H1 (cell line): Measurements from ENCODE around the gene COMMD1. TPM values are rescaled to one million over a fixed set of nuclear protein-coding genes. Genes with fewer than 3 reads are reported as not detected.

Experiments
- EP300 ChIP-seq, 2 experiments: IDR thresholded peaks; 1 replicate in 1 of 2; 2 replicates in 1 of 2; pipeline ENCODE4 v1.6.1; 2011 to 2012; ENCODE audit warnings: low read depth in 2 of 2, low read length in 2 of 2, mild to moderate bottlenecking in 2 of 2, borderline replicate concordance in 1 of 2, inconsistent platforms in 1 of 2, moderate library complexity in 1 of 2
- polyA plus RNA-seq, 7 experiments: library from polyadenylated mRNA; depleted of rRNA in 3 of 7; stranded (reverse) in 5 of 7; unstranded in 2 of 7; fragments of >200 nt in 5 of 7; fragments of 200-250 nt in 2 of 7; gene quantifications; 1 replicate in 5 of 7; 2 replicates in 1 of 7; 4 replicates in 1 of 7; pipeline versions ENCODE4 v1.2.1 to v1.2.3, GENCODE V29; 2011 to 2013; ENCODE audit warnings: missing spikeins in 2 of 7, mixed read lengths in 2 of 7
- total RNA-seq: library from RNA; stranded (reverse); fragmentation: NEBNext Ultra II Directional; extraction: Animal tissue kit (Norgen Biotek cat#: 25700); gene quantifications from 2 replicates; pipeline ENCODE4 v1.2.1, GENCODE V29; 2021
- TF ChIP-seq, protein P1 (sequence below): fragments of 300-600 bp; sonication (generic); IDR thresholded peaks from 2 replicates; pipeline ENCODE4 v1.7.1; 2012; ENCODE audit warnings: low read length, moderate library complexity, mild to moderate bottlenecking, inconsistent platforms; ENCODE audit not compliant: insufficient replicate concordance

COMMD1 gene
- total and polyA plus RNA-seq, 2 of the 8 experiments (the other 6 are each of a cell fraction or from before 2014, with no cell fraction given) = 23.5 to 28.3 TPM

DNA sequence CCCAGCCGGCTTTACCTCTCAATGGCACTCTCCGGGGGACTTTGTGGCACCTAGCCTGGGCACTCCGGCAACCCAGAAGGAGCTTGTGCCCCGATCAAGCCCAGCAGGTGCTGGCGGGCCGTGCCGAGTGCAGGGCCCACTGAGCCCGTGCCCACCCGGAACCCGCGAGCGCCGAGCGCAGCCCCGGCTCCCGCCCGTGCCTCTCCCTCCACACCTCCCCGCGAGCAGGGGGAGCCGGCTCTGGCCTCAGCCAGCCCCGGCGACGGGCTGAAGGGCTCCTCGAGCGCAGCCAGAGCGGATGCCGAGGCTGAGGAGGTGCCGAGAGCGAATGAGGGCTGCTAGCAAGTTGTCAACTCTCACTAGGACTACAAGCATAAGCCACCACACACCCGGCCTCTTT lies 136.9 kb downstream of the COMMD1 start (continued):
- TF ChIP-seq, protein P1, sequence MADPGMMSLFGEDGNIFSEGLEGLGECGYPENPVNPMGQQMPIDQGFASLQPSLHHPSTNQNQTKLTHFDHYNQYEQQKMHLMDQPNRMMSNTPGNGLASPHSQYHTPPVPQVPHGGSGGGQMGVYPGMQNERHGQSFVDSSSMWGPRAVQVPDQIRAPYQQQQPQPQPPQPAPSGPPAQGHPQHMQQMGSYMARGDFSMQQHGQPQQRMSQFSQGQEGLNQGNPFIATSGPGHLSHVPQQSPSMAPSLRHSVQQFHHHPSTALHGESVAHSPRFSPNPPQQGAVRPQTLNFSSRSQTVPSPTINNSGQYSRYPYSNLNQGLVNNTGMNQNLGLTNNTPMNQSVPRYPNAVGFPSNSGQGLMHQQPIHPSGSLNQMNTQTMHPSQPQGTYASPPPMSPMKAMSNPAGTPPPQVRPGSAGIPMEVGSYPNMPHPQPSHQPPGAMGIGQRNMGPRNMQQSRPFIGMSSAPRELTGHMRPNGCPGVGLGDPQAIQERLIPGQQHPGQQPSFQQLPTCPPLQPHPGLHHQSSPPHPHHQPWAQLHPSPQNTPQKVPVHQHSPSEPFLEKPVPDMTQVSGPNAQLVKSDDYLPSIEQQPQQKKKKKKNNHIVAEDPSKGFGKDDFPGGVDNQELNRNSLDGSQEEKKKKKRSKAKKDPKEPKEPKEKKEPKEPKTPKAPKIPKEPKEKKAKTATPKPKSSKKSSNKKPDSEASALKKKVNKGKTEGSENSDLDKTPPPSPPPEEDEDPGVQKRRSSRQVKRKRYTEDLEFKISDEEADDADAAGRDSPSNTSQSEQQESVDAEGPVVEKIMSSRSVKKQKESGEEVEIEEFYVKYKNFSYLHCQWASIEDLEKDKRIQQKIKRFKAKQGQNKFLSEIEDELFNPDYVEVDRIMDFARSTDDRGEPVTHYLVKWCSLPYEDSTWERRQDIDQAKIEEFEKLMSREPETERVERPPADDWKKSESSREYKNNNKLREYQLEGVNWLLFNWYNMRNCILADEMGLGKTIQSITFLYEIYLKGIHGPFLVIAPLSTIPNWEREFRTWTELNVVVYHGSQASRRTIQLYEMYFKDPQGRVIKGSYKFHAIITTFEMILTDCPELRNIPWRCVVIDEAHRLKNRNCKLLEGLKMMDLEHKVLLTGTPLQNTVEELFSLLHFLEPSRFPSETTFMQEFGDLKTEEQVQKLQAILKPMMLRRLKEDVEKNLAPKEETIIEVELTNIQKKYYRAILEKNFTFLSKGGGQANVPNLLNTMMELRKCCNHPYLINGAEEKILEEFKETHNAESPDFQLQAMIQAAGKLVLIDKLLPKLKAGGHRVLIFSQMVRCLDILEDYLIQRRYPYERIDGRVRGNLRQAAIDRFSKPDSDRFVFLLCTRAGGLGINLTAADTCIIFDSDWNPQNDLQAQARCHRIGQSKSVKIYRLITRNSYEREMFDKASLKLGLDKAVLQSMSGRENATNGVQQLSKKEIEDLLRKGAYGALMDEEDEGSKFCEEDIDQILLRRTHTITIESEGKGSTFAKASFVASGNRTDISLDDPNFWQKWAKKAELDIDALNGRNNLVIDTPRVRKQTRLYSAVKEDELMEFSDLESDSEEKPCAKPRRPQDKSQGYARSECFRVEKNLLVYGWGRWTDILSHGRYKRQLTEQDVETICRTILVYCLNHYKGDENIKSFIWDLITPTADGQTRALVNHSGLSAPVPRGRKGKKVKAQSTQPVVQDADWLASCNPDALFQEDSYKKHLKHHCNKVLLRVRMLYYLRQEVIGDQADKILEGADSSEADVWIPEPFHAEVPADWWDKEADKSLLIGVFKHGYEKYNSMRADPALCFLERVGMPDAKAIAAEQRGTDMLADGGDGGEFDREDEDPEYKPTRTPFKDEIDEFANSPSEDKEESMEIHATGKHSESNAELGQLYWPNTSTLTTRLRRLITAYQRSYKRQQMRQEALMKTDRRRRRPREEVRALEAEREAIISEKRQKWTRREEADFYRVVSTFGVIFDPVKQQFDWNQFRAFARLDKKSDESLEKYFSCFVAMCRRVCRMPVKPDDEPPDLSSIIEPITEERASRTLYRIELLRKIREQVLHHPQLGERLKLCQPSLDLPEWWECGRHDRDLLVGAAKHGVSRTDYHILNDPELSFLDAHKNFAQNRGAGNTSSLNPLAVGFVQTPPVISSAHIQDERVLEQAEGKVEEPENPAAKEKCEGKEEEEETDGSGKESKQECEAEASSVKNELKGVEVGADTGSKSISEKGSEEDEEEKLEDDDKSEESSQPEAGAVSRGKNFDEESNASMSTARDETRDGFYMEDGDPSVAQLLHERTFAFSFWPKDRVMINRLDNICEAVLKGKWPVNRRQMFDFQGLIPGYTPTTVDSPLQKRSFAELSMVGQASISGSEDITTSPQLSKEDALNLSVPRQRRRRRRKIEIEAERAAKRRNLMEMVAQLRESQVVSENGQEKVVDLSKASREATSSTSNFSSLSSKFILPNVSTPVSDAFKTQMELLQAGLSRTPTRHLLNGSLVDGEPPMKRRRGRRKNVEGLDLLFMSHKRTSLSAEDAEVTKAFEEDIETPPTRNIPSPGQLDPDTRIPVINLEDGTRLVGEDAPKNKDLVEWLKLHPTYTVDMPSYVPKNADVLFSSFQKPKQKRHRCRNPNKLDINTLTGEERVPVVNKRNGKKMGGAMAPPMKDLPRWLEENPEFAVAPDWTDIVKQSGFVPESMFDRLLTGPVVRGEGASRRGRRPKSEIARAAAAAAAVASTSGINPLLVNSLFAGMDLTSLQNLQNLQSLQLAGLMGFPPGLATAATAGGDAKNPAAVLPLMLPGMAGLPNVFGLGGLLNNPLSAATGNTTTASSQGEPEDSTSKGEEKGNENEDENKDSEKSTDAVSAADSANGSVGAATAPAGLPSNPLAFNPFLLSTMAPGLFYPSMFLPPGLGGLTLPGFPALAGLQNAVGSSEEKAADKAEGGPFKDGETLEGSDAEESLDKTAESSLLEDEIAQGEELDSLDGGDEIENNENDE = no peak
- TF ChIP-seq EP300 (IDR thresholded peaks at IDR 0.05; ENCODE audit: borderline replicate concordance in 1 of 2, low read depth in 2 of 2, low read length in 2 of 2) = no peak
